Activated CD4-positive, alpha-beta T cell treated with anti-CD3 and anti-CD28 coated beads, Interleukin-2, amount 50 U/mL, for 24 hours (primary cell): ENCODE results near the gene AKT1.
"Not testable (repeated sequence)": the region's sequence is repeated elsewhere in the genome, so short reads cannot be mapped to it uniquely, and the experiment has no call there.

Experiments
- DNase-seq, 2 donors: peaks; one replicate each; pipeline ENCODE4 v3.0.0-alpha.2; 2020; ENCODE audit warnings: low read depth in 1 of 2, low spot score in 1 of 2

The AKT1 gene

DNA sequence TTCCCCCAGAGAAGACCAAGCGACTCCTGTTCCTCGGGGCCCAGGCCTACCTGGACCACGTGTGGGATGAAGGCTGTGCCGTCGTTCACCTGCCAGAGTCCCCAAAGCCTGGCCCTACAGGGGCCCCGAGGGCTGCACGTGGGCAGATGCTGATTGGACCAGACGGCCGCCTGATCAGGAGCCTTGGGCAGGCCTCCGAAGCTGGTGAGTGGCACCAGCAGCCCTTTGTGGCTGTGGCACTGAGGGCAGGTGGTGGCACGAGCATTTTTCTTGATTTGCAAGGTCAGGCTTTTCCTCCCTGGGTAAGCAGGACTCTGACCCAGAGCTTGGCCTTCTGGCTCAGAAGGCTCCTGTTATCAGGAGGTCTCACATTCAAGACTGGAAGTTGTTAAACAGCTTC lies 39.9 kb downstream of the AKT1 start:
- no peak for DNase-seq

DNA sequence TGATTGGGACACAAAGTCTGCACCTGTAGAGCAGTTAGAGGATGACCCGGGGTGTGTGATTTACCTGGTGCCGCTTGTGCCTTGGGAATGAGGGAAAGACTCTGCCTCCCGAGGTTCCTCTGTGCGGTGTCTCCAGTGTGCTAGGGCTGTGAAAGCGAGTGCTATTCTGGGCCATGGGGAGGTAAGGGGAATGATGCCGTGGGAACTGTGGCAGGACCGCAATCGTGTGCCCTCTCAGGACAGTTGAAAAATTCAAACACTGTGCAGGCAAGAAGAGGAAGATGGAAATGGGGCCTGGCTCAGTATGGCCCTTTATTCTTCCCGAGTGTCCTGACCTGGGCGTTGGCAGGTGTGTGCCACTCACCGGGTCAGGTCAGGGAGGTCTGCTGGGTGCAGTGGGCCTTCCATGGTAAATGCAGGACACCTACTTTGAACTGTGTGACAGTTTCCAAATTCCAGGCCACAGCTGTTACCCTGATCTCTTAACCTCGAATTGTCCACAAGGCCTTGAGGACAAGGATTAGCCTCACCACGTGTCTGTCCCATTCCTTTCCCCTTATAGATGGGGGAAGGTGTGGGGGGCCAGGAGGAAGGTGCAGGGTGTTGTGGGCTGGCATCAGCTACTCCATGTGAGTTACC lies 41.2 kb downstream of the AKT1 start:
- no peak for DNase-seq

DNA sequence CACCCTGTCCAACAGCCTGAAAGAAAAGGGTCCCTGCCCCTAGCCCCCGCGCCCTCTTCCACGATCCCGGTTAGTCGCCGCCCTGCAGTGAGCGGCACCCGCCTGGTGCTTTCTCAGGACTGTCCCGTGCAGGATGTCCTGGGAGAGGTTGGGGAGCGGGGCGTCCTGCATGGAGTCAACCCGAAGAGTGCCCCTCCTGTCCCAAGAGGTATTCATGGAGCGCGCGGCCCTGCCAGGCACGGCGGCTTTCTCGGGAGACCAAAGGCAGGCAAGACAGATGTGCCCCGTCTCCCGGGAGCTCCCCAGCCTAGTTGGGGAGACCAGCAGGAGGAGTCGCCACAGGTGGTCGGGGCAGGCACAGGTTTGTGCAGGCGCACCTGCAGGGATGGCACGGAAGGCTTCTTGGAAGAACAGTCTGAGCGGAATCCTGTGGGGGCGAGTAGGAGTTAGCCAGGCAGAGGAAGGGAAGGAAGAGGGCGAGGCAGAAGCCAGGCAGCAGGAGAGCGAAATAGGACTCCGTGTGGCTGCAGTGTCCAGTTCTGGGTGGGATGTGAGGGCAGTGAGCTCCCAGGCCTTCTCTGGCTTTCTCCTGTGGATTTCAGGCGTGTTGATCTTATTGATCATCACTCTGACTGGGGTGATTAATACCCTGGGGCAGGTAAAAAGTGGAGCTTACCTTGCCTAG lies 41.9 kb downstream of the AKT1 start:
- DNase-seq, result no peak

DNA sequence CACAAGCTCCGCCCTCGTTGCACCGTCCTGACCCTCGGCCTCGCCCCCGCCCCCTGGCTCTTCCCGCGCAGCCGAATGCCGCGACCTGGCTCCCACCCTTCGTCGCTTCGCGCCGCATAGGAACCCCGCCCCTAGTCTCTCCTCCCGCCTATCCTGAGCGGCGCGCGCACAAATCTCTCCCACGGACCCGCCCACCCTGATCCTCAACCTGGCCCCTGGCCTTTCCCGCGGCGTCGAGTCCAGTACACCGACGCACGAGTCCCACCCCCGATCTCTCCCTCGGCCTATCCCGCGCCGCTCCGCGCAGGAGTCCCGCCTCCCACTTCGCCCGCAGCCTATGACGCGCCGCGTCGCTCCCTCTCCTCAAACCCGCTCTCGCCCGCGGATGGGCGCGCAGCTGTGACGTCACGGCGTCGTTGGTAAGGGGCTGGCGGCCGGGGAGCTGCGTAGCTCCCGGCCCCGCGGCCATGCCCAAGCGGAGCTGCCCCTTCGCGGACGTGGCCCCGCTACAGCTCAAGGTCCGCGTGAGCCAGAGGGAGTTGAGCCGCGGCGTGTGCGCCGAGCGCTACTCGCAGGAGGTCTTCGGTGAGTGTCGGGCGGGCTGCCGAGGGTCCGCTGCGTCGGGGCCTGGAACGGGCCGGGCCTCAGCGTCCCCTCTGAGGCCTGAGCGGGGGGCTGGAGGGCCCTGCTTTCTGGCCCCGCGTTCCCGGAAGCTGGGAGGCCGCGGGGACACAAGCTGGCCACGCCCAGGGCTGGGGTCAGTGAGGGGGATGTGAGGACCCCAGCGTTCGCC lies 42.6 kb downstream of the AKT1 start, which contains the start of gene SIVA1:
SIVA1 (plus strand) TSS at position 413 of the 793 bp plus-strand sequence; CDS start at position 468, 55 bp downstream.
- DNase-seq, result peak; percentile 98 to 100

DNA sequence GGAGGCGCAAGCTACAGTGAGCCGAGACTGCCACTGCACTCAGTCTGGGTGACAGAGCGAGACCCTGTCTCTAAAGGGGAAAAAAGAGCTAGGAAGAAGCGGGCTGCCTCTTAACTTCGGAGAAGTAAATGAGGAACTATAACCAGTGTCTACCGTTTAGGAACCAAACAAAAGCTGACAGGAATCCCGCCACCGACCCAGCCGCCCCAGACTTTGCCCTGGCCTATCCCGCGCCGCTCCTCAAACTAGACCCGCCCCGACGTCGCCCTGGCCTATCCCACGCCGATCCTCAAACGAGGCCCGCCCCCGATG lies 43.2 kb downstream of the AKT1 start:
- no peak for DNase-seq

DNA sequence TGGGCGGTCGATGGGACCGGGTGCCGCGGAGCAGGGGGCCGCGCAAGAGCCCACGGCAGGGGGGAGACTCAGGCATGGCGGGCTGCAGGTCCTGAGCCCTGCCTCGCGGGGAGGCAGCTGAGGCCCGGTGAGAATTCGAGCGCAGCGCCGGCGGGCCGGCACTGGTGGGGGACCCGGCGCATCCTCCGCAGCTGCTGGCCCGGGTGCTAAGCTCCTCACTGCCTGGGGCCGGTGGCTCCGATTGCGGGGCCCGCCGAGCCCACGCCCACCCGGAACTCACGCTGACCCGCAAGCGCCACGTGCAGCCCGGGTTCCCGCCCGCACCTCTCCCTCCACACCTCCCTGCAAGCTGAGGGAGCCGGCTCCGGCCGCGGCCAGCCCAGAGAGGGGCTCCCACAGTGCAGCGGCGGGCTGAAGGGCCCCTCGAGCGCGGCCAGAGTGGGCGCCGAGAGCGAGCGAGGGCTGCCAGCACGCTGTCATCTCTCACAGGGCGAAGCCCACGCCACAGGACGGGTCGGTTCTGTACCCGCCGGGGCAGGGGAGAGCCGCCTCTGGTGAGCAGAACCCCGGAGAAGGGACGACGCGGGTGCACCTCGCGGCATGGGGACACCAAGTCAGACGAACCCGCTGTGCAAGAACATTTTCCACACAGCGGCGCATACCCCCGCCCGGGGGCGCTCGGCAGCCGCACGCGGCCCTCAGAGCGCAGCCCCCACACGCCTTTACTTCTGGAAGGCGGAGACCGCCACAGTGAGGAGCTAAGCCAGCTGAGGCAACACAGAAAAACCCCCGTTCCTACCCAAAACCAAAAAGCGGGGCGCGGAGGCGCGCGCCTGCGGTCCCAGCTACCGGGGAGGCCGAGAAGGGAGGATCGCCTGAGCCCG lies 43.8 kb downstream of the AKT1 start:
- no peak for DNase-seq

DNA sequence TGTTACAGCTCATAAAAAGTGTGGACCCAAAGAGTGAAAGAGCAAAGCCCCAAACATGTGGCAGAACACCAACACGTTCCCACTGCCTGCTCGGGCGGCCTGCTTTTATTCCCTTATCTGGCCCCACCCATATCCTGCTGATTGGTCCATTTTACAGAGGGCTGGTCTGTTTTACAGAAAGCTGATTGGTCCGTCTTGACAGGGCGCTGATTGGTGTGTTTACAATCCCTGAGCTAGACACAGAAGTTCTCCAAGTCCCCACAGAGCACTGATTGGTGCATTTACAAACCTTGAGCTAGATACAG lies 44.8 kb downstream of the AKT1 start:
- not testable (repeated sequence) for DNase-seq

DNA sequence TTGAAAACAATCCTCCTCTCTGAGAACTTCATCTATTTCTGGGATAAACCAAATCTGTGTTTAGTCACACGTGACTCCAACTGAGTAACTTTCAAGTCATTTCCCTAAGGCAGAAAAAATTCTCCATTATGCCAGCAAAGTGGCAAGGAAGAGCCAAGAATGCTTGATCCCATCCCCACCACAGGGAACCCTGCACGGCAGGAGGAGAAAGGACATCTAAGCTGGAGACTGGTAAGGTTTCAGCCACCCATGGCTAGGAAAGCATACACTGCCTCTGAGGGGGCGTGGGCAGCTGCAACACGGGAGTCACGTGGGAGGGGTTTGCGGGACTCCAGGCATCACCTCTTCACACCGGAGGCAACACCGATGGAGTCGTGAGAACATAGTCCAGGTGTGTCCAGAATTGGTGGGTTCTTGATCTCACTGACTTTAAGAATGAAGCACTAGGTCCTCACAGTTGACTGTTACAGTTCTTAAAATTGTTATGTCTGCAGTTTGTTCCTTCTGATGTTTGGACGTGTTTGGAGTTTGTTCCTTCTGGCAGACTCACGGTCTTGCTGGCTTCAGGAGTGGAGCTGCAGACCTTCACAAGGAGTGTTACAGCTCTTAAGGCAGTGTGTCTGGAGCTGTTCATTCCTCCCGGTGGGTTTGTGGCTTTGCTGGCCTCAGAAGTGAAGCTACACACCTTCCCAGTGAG lies 45.3 kb downstream of the AKT1 start:
- no peak for DNase-seq

DNA sequence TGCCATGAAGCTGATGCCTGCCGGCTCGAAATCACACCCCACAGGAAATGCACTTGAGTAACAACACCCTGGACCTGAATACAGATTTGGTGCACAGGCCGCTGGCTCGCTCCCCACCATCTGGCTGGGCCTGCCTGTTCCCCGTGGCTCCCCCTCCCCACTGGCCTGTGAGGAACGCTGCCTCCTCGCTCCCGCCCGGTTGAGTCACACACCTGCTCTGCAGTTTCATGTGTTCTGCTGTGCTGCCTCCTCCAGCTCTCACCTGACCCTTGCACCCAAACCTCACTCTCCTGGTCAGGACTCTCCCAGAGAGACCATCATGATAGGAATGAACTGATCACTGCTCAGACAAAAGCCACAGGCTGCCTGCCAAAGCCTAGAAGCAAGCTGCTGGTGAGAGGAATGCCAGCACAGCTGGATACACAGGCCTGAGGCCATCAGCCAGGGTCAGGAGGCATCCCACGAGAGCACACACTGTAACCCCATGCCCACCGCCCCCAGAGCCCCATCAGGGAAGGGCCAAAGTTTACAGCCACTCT lies 46.4 kb downstream of the AKT1 start:
- DNase-seq, result no peak

DNA sequence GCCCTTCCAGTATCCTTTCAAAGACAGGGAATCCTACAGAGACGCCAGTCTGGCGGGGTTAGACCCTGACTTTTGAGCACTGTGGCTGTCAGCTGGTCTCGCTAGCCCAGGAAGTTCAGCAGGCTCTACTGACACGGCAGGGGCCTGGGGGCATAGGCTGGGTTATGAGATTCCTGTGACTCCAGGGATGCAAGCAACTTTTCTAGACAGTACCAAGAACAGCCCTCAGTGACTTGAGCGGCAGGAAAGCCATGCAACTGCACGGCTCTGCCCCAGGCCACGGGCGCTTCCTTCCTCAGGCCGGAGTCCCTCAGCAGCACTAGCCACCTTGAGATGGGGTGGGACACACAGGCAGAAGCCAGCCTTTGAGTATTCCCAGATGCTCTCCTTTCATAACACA lies 47.7 kb downstream of the AKT1 start:
- DNase-seq, result no peak

DNA sequence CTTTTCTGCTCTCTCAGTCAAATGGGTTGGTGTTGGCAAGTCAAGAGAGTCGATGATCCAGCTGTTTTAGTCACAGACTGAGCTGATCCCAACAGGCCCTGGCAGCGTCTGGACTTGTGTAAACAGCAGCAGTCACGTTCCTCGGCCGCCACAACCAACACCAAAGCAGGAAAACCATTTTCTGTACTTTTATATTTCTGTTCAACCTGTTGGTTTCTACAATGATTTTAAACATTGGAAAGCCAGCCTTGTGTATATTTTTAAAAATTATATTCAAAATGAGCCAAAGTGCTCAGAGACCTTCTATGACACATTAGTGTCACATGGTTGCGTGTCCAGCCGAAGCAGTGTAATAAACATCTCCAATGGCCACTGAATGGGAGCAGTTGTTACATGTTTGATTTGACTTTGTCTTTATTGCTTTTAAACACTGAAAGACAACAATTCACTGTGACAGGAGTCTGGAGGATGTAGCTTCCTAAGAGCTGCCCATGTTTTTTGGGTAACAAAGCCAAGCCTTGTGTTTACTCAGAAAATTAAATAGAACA lies 48.5 kb downstream of the AKT1 start:
- DNase-seq, result no peak

DNA sequence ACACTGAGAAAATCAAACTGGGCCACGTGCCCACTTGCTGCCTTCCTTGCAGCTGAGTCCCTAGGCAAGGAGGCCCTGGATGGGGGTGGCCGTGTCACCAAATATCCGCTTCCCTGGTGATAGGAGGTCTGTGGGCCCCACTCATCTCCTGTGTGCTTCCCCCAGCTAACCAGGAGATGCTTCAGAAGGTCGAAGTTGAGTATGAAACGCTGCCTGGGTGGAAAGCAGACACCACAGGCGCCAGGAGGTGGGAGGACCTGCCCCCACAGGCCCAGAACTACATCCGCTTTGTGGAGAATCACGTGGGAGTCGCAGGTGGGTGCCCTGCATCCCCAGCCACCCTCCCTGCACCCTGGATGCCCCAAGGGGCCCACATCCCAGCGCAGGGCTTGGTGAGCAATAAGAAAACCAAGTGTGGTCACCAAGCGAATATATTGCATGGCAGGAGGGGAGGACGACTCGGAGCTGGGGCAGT lies 49.4 kb downstream of the AKT1 start:
- no peak for DNase-seq

DNA sequence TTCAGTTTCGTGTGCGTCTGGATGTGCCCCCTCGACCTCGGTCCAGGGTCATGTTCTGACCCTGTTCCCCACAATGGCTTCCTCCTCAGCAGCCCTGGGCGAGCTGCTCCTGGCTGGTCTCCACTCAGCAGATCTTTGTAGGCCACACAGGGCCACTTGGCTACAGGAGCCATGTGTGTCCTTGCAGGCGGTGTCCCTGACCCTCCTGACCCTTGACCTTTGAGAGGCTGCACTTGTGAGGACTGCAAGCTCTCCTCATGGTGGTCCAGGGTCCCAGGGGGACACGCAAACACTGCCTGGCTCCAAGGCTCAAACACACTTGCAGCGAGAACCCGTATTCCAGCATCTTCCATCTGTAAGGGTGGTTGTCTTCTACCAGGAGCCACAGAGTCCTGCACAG lies 50.1 kb downstream of the AKT1 start:
- no peak for DNase-seq

DNA sequence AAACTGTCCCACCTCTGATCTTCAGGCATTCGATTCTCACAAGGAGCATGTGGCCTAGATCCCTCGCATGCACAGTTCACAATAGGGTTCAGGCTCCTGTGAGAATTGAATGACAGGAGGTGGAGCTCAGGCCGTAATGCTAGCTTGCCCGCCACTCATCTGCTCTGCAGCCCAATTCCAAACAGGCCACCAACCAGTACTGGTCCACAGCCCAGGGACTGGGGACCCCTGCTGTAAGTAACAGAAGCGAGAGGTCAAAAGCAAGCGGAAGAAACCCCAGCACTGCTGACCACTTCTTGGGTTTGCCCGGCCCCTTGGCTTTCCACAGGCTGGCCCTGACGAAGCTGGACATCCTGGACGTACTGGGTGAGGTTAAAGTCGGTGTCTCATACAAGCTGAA lies 51.1 kb downstream of the AKT1 start:
- DNase-seq, result no peak

DNA sequence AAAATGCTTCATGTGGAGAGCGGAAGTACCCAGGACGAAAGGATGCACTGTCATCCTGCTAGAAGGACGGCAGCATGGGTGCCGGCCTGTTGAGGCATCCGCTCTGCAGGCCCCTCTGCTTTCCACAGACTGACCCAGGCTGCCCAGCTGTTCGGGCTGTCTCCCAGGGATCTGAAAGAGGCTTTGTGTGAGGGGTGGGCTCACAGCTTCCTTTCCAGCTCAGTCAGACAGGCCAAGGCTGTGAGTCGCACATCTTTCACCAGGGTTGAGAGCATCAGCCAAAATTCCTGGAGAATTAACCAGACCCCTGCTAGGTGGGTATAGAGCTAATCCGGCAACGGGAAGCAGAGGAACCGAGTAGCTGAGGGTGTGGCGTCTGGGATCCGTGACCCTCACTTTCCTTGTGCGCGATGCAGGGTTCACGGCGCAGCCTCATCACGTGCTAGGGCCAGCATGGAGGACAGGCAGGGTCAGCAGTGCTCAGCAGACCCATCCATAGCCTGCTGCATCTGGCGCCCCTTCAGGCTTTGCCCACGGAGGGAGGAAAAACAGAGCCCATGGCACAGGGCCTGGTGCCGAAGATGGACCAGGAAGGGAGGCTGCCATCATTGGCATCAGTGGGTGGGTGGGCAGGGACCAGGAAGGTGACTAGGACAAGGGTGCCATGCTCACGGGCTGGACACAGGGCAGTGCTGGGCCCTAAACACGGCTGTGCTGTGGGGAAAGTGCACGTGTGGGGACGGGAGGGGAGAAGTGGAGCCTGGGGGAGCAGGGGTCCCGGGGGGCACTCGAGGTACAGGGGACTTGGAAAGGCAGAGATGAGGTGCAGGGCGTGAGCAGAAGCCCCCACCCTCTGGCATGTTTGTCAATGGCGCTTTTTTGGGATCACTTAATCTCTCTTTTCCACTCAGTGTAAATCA lies 51.8 kb downstream of the AKT1 start:
- no peak for DNase-seq

DNA sequence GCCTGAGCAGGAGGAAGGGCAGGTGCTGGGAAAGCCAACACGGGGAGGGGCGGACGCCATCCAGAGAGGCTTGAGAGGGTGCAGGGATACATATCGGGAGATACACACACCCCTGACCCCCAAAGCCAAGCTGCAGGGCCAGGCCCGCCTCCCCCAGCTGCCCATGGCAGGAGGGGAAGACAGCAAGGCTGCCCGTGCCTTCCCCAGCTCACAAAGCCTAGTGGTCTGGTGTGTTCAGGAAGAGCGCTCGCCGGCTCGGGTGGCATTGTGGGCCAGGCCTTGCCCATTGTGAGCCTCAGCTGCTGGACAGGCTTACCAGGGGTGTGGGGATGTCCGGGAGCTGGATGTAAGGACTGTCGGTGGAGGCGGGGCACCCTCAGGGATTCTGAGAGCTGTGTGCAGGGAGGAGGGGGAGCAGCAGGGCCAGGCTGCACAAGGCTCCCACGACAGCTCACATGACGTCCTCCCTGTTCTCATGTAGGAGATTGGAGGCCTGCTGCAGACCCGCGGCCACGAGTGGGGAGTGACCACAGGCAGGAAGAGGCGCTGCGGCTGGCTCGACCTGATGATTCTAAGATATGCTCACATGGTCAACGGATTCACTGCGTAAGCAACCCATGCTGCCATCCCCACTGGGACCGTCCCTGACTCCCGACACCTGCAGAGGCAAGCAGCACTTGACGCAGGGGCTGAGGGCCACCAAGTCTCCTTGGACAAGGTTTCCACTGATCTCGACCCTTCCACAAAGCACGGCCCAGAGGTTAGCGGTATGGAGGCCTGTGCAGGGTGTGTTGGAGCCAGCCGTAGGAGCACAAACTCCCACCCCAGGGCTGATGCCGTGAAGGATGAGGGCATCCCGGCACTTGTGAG lies 52.7 kb downstream of the AKT1 start:
- DNase-seq, result no peak

DNA sequence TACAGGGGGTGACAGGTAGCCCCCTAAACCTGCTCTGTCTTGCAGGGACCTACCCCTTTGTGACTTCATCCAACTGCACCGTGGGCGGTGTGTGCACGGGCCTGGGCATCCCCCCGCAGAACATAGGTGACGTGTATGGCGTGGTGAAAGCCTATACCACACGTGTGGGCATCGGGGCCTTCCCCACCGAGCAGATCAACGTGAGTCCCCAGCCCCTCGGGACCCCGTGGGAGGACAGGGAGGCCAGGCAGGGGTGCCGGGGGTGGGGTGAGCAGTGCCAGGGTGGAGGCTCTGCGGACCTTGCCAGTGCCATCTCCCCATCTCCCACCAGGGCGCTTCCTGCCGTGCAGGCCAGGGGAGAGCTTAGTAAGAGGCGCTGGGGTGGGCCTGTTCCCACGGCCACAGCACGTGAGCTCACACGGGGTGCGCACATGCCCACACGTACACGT lies 53.7 kb downstream of the AKT1 start:
- no peak for DNase-seq

DNA sequence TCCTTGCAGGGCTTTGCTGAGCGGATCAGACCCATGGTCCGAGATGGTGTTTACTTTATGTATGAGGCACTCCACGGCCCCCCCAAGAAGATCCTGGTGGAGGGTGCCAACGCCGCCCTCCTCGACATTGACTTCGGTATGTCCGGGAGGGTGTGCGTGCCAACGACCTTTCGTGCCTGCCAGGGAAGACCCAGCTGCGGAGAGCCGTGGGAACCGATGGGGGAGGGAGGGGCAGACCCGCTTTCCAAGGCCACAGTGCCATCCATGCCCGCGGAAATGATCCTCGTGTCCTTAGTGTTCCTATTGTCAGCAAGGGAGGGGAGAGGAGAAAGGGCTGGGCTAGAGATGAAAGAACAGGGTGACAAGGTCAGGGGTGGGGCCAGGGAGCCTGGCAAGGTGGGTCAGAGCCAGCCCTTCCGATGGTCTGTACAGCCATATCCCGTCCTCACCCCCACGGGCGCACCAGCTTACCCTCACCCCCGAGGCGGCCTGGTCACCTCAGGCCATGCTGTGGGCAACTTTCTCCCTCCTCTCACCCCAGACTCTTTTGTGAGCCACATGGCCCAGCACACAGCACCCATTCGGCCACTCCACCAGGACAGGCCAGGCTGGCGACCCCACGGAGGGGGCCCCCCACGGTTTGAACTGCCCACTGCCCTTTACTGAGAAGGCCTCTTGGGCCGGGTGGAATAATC lies 54.3 kb downstream of the AKT1 start:
- no peak for DNase-seq
